NCI-H2227 treated with DMSO at 0.1 percent for 48 hours (cell line): ENCODE measurements around the gene TRMT112.

Source experiments
- DNase-seq: peaks from one replicate; lab custom pipeline; 2025; lab: John Stamatoyannopoulos, UW

TRMT112 gene

DNA sequence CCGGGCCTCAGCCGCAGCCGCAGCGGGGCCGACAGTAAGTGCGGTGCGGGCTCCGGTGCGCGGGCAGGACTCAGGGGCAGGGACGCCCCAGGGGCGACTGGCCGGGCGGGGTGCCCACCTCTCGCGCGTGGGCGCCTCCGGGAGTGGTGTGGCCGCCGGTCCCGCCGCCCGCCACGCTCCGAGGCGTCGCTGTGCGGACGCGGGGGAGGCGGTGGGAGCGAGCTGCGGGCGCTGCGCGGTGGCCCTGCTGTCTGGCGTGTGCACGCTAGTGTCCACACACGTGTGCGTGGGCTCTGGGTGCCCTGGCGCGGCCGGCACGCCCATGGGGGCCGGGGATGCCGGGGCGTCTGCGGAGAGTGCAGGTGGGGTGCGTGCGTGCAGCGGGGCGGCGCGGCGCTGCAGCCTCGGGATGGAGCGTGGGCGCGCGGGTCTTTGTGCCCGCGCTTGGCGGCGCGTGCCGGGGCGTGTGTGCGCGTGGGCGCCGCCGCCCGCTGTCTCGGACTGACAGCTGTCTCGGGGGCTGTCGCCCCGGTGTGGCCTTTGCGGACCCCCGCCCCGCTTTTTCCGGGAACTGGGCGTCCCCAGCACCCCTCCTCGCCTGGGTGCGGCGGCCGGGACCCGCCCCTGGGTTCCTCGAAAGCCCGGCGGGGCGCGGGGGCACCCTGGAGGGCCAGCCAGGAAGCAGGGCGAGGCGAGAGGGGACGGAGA is 25.5 kb downstream of the TRMT112 start:
- no peak for DNase-seq

DNA sequence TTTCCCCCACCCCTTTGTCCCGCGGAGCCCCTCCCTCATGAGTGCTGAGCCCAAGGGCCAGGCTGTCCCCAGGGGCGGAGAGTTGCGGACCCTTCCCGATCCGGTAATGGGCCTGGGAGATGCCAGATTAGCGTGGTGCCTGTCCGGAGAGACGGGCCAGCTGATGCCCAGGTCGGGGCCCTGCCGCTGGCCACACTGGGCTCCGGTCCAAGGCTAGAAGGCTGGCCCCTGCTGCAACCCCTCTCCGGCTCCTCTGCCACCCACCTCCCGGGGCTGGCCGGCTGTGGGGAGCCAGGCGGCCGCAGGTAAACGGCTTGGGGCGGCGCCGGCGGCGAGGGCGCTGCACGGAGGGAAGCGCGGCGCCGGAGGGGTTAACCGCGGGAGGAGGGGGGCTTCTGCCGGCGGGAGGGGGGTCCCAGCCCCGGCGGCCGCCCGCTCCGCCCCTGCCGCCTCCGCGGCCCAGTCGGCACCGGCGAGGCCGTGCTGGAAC is 26.1 kb downstream of the TRMT112 start, which contains the start of gene KCNK4:
TSS of gene KCNK4 (plus strand) at position 41 of the 490 bp plus-strand sequence. CDS start 1,717 bp downstream, outside the sequence.
- DNase-seq = no peak

DNA sequence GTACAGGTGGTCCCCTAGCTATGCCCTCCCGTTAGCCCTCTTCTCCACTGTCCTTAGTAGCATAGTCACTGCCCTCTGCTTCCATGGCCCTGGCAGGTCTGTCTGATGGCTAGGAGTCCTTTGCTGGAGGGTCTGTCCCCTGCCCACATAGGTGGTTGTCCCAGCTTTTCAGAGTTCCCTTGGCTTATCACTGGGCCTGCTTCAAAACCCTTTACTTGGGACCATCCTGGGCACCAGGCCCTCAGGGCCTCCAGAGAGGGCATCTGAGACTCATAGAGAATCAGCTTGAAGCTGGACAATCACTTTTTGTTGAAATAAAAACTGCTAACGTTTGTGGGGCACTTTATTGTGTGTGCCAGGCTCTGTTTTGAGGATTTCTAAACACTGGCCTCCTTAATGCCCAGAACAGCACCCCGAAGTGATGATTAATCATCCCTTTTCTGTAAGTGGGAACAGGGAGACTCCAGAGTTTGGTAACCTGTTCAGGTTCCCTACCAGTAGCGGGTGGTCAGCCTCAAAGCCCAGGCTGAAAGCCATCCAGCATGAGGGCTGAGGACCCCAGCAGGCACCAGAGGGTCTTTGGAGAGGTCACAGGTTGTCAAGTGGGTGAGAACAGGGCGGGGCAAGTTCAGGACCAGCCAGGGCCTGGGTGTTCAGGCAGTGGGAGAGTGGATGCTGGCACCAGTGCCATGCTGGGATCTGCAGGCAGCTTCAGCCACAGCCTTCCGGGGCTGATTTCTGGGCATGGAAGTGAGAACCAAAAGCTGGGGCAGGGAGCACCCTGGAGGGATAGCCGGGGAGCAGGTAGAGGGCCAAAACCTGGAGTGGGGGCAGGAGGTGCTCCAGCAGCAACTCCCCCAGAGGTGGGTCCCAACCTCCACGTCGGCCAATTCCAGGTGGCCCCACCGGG is 26.8 kb downstream of the TRMT112 start:
- DNase-seq = no peak

DNA sequence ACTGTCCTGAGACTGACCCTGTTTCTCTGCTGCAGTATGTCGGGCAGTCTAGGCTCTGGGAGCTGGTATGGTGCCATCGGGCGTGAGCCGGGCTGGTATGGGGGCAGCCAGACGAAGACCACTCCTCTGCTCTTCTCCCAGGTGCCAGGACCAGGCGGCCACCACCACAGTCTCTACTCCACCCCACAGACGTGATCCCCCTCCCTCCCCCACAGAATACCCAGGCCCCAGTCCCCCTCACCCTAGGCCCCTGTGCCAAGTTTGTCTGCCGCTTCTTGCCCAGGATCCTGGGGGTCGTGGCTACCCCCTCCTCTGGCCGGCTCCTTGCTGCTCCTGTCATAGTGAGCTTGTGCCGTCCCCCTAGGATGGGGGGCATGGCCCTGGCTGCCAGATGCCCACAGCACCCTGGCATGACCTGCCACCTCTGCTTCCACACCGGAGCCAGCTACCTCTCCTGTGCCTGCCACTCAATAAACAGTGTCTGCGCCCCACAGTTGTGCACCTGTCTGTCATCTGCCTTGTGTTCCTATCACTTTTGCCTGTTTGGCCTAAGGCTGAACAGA is 28.3 kb downstream of the TRMT112 start:
- no peak for DNase-seq

DNA sequence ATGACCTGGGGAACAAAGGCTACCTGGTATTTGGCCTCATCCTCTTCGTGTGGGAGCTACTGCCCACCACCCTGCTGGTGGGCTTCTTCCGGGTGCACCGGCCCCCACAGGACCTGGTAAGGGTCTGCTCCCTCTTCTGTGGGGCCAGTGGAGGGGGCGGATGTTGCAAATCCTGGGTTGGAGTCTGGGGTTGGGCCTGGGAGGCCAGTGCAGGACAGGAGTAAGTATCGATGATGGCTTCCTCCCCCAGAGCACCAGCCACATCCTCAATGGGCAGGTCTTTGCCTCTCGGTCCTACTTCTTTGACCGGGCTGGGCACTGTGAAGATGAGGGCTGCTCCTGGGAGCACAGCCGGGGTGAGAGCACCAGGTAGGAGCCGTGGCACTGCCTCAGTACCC is 29.0 kb downstream of the TRMT112 start:
- no peak for DNase-seq

DNA sequence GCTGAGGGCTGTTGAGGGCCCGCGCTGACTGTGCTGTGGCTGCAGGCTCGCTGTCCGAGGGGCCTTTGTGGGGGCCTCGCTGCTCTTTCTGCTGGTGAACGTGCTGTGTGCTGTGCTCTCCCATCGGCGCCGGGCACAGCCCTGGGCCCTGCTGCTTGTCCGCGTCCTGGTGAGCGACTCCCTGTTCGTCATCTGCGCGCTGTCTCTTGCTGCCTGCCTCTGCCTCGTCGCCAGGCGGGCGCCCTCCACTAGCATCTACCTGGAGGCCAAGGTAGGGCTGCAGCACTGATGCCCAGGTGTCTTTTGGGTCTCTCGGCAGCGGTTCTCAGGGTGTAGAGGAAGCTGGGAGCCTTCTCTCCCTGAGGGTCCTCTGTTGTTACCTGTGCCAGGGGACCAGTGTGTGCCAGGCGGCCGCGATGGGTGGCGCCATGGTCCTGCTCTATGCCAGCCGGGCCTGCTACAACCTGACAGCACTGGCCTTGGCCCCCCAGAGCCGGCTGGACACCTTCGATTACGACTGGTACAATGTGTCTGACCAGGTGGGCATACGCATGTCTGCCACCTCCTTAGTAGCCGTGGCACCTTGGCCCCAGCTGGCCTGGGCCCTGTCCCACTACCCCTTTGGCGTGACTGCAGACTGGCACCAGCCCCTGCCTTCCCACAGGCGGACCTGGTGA is 29.5 kb downstream of the TRMT112 start:
- no peak for DNase-seq

DNA sequence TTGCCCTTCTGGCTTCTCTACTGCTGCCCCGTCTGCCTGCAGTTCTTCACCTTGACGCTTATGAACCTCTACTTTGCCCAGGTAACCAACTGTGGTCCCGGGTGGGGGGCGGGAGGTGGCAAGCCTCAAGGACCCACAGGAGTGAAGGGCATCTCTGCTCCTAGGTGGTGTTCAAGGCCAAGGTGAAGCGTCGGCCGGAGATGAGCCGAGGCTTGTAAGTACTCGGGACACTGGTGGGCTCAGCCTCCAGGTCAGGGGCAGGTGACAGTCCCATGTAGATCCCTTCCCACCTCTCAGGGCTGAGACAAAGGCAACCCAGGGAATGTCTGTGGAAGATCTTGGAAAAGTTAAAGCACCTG is 30.6 kb downstream of the TRMT112 start:
- DNase-seq = no peak

DNA sequence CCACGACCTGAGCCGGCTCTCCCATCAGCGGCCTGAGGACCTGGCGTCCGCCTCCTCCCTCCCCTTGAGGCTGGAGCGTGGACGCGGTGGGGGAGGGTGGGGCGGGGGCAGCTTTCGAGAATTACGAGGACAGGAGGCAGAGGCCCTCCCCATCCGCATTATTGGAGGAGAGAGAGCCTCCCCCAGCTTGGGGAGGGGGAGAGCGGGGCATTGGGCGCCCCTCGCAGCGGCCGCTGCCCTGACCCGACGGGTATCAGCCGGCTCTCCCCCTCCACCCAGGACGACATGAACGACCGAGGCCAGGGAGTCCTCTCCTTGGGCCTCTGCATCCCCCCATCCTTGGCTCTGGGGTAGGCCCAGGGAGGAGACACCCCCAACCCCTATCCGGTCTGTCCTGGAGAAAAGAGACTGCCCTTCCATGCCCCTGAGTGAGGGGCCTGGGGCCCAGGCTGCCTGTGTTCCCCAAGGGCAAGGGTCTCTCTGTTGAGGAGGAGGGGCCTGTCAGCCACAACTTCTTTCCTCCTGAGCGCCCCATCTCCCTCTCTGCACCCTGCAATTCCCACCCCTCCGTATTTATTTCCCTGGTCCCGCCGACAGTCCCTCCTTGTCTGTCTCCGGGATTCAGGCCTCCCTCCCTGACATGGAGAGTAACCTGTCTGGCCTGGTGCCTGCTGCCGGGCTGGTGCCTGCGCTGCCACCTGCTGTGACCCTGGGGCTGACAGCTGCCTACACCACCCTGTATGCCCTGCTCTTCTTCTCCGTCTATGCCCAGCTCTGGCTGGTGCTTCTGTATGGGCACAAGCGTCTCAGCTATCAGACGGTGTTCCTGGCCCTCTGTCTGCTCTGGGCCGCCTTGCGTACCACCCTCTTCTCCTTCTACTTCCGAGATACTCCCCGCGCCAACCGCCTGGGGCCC is 31.2 kb downstream of the TRMT112 start:
- no peak for DNase-seq

DNA sequence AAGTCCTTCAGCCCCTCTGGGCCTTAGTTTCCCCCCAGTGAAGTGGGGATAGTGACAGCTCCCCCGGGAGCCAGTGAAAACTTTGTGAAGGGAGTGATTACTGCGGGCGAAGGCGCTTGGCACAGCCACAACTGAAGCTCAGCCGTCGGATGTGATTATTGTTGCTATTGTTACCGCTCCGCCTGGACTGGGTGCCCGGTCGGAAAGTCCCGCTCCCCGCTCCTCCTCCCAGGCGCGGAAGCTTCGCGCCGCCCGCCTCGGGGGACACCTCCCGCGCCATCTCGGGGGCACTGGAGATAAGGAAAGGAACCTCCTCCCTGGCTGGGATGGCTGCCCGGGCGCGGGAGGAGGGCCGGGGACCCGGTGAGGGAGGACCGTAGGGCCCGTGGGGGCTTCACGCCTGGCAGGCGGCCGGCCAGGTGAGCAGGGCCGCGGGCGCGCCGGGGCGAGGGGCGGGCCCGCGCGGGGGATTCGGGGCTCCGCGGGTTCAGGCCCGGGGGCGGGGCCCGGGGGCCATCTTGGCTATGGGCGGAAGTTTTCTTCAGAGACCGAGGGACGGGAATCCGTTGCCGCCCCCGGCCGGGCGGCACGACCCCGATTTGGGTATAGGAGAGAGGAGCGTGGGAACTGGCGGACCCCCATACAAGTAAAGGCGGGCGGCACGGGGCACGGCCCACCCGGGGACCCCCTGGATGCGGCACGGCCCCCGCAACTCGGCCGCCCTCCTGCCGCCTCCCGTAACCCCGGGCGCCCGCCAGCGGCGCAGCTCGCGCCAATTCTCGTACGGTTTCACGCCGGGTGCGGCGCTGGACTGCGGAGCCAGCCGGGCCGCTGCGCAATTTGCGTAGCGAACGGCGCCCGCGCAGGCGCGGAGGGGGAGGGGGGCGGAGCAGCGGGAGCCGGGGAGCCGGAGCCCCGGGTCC is 32.1 kb downstream of the TRMT112 start, which contains the start of gene GPR137:
TSS of gene GPR137 (plus strand) at position 887 of the 923 bp plus-strand sequence. CDS start 677 bp downstream, outside the sequence.
- DNase-seq = peak; percentile 73

DNA sequence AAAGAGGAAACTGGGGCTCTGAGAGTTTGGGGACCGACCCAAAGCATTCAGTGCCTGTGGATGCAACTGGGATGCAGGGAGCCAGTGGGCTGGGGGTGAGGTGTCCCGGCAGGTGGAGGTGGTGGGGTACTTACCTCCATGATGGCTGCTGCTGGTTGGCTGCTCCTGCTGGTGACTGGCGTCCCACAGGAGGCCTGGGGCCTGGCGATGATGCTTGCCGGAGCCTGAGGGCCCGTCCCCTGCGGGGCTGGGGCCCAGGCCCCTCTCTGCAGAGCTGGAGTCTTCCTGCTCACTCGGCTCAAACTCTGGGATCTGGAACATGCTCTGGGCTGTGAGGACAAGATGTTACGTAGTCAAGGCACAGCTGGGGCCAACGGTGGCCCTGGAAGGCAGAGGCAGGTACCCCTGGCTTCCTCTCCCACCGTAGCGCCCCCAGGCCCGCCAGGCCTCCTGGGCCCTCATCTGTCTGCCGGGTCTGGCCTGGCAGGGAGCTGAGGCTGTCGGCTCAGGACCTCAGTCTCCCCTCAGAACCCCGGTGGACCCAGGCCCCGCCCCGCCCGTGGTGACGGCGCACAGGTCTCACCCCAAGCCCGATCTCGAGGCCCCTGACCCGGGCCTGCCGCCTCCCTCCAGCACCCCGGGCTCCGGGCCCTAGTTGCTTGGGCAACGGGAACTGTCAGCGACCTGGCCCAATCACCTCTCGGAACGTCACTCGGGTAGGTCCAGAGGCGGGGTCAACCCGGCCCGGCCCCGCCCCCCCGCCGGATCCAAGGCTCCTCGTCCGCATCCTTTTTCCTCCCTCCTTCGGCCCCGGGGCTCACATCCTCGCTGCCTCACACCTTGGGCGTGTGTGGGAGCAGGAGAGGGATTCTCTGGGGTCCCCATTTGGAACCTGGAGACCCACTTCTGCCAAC is 33.1 kb downstream of the TRMT112 start, which contains the start of gene BAD:
TSS of gene BAD (minus strand) at position 618 of the 914 bp plus-strand sequence. CDS start at position 321, 297 bp downstream.
- DNase-seq = peak; percentile 89

DNA sequence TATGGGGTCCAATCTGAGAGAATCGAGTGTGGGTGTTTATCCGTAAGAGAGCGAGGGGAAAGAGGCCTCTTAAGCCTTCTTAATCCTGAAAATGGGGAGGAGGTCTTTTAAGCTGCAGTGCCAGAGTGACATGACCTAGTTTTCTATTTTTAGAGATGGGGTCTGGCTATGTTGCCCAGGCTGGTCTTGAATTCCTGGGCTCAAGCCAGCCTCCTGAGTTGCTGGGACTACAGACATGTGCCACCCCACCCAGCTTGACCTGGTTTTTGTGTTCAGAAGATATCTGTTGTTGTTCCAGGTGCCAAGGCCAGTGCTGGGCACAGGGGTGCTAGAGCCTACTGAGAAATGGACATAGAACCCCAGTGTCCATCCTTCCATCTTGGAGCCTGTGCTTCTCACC is 34.3 kb downstream of the TRMT112 start:
- DNase-seq = no peak

DNA sequence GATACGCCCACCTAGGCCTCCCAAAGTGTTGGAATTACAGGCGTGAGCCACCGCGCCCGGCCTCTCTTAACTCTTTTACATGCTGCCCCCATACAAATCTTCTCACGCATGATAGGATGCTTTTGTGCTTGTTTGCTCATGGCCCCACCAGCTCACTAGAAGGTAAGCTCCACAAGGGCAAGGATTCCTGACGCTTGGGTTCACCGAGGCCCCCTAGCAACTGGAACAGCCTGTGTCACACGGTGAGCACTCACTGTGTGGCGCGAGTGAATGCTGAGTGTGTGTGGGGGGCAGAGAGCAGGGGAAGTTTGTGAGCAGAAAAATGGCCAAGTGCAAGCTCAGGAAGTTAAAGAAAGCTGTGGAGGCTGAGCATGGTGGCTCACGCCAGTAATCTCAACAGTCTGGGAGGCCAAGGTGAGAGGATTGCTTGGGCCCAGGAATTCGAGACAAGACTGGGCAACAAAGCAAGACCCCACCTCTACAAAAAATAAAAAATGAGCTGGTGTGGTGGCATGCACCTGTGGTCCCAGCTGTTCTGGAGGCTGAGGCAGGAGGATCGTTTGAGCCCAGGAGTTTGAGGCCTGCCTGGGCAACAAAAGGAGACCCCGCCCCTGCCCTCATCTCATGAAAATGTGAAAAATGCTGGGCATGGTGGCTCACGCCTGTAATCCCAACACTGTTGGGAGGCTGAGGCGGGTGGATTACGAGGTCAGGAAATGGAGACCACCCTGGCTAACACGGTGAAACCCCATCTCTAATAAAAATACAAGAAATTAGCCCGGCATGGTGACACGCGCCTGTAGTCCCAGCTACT is 35.2 kb downstream of the TRMT112 start:
- no peak for DNase-seq

DNA sequence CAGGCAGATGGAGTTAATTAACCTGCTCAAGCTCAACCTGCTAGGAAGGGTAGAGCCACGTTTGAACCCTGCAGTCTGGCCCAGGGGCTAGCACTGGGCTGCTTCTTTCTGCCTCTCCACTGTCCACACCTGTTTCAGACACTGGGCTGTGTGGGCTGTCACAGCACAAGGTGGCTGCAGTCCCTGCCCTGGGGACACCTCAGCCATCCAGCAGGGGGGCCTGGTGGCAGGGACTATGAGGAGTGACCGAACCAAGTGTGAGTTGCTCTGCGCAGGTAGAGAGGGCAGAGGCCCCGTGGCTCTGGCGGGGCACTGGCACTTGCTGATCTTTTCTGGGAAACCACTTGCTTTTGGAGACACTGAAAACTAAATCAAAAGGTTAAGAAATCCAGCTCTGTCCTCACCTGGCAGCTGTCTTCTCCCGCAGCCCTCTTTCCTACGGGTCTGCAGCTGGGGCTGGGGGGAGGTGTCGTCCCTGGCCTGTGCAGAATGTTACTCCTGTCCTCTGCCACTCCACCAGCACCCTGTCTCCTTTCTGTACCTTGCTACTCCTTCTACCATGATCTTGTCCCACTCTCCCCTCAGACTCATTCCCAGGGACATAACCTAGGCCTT is 38.7 kb downstream of the TRMT112 start:
- DNase-seq = no peak

DNA sequence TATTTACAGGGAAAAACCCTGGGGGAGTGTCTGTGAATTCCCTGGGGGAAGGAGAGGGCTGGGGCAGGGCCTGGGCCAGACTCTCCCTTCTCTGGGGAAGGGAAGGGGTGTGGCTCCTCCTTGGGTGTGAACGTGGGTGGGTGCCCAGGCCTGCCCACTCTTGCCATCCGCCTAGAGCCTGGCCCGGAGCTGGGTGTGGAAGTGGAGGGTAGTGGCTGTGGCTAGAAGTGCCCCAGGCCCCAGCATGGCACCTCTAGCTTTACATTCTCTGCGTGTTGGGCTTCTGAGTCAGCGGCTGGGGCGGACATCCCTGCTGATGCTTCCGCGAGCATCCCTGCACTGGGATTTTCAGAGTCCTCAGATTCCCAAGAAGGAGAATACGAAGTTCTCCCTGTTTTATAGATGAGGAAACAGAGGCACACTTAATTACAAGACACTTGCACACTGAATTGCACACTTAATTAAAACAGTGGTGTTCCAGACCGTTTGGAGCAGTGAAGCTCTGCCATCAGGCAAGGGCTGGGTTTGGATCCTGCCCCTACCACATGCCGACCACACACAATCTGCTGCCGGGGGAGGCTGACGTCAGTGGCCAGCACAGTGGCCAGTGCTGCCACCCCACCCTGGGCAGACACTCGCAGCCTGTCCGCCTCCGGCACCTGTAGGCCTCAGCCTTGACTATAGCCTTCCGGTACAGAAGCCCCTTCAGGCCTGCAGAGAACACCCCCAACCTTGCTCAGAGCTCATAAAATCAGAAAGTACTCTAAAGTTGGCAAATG is 40.5 kb downstream of the TRMT112 start:
- DNase-seq = no peak

DNA sequence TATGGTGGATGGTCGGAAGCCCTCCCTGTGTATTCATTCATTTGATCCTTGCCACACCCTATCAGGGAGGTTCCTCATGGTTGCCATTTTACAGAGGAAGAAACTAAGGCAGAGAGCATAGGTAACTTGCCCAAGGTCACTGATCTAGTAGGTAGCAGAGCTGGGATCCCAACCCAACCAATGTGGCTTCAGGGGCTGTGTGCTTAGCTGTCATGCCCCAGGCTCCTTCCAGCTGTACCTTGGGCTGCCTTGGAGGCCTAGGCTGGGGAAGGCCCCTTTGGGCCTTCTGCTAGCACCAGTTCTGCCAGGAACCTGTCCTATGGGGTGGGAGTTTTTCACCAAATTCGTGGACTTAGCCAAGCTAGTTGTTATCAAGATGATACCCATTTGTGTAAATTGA is 41.5 kb downstream of the TRMT112 start:
- DNase-seq = no peak

DNA sequence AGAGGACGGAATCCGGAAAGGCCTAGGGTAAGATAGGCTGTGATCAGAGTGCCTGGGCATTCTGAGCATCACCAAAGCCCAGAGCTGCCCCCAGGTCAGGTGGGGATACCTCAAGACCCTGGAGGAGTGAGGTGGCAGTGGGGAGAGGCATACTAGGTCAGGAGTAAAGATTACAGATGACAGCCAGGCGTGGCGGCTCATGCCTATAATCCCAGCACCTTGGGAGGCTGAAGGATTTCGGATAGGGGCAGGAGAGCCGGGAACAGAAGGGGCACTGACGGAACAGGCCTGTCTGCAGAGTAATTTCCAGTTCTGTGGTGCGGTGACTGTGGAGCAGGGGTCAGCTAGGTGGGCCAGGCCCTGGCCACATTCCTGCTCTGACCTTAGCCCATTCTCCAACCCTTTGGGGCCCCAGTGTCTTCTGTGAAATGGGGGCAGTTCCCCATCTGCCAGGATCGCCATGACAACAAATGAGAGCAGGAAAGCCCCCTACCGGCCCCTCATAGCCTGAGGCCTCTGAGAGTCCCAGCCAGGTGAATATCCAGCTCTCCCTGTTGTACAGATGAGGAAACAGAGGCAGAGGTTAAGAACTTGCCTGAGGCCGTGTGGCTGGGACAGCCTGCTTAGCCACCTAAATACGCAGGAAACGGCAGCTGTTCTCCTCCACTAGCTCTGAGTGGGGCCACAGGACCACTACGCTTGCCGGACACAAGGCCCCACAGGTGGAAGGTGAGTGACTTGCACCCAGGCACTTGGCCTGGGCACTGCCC is 42.1 kb downstream of the TRMT112 start:
- DNase-seq = no peak
